NT2/D1 (cell line): ENCODE measurements around the gene ZFHX3.

ENCODE experiments used
- SUZ12 ChIP-seq: IDR thresholded peaks from 2 replicates; pipeline ENCODE4 v1.6.1; 2011; ENCODE audit not compliant: insufficient read length, insufficient read depth; ENCODE audit errors: extremely low read depth
- YY1 ChIP-seq: IDR thresholded peaks from 2 replicates; pipeline ENCODE4 v1.6.1; 2011; ENCODE audit not compliant: insufficient read length, insufficient read depth
- ZNF274 ChIP-seq: IDR thresholded peaks from 2 replicates; pipeline ENCODE4 v1.6.1; 2011; ENCODE audit warnings: mild to moderate bottlenecking, low read depth, low read length

DNA sequence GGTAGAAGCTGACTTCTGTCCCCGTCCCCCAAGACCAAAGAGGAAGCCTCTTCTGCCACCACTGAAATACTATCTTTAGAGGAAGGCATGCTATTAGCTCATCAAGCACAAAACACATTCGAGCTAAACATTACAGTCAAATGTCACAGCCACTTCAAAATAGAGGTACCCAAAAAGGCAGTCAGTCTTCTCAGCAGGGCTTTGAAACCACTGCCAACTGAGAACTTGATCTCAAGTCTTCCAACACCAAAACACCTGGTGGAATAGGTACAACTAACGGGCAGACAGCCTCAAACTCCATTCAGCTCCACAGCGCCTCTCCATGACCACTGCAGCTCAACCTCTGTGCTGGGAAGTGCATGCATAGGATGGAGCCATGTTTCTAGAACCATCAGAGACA lies 36.0 kb downstream of the ZFHX3 start:
- no peak for TF ChIP-seq ZNF274
- TF ChIP-seq YY1, result no peak
- no peak for TF ChIP-seq SUZ12
